Mesodermal cell (in vitro differentiated cells): Measurements from ENCODE around the gene NCAPG2.

Experiments
- H3K27ac ChIP-seq: 2 replicates; pipeline ENCODE4 v1.7.0; 2013; ENCODE audit warnings: mild to moderate bottlenecking, low read depth, low read length, moderate library complexity; ENCODE audit not compliant: severe bottlenecking
- H3K36me3 ChIP-seq: 2 replicates; pipeline ENCODE4 v1.7.1; 2013; ENCODE audit warnings: mild to moderate bottlenecking, low read length, moderate library complexity; ENCODE audit not compliant: control insufficient read depth, insufficient read depth
- H3K4me1 ChIP-seq: one replicate; pipeline ENCODE4 v1.7.1; 2013; ENCODE audit warnings: mild to moderate bottlenecking, low read length; ENCODE audit not compliant: insufficient read depth, control insufficient read depth, poor library complexity, severe bottlenecking
- H3K4me3 ChIP-seq: 2 replicates; pipeline ENCODE4 v1.7.0; 2013; ENCODE audit warnings: low read length, control low read depth, mild to moderate bottlenecking; ENCODE audit not compliant: insufficient read depth, poor library complexity, severe bottlenecking; ENCODE audit errors: extremely low read depth
- H3K9me3 ChIP-seq: 2 replicates; pipeline ENCODE4 v1.7.1; 2013; ENCODE audit warnings: mild to moderate bottlenecking, low read length, moderate library complexity; ENCODE audit not compliant: control insufficient read depth
- WGBS, 2 experiments: methylation state at CpG; one replicate each; pipeline ENCODE4 v1.1.5; 2013; ENCODE audit warnings: missing lambda C conversion rate in 2 of 2; ENCODE audit not compliant: insufficient coverage in 2 of 2; 5-methylcytosine and 5-hydroxymethylcytosine counted together

The NCAPG2 gene

DNA sequence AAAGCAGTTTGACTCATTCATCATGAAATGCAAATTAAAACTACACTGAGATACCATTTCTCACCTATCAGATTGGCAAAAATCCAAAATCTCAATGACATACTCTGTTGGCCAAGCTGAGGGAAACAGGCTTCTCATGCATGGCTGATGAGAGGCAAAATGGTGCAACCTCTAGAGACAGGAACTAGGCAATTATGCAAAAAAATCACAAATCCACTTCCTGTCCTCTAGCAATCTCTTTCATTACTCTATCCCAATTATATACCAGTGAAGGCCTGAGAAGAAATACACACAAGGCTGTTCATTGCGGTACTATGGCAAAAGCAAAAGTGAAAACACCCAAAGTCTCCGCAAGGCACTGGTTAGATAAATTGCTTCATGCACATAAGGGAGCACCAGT lies 91.1 kb downstream of the NCAPG2 start:
- Histone ChIP-seq H3K4me3 (no peak overlapping the region), H3K36me3 (peaks cover 10% of the 10 kb centered on the region), H3K4me1 (no peaks in the 10 kb centered on the region), H3K9me3 (no peaks in the 10 kb centered on the region), H3K27ac (no peak overlapping the region)
- WGBS, 2 experiments, result 100% methylated on average over 2 of the region's 2 CpGs

DNA sequence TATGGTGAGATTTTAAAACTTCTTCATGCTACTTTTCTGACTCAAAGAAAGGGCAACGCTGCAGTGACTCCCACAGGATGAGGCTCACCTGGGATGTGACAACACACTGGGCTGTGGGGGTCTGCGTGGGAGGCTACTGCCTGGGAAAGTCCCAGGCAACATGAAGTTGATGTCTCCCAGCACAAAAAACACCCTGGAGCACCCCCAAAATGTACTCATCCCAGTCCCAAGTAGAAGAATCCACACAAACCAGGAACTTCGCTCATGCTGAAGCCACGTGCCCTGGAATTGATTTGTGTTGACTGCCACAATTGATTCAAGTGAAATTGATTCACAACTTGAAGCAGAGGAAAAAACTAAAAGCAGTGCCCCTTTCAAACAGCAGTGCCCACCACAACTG lies 92.1 kb downstream of the NCAPG2 start:
- no peaks in the 10 kb centered on the region for H3K4me1 ChIP-seq
- 89 to 100% methylated on average over 3 to 4 of the region's 4 CpGs for WGBS, 2 experiments
- H3K27ac ChIP-seq, result no peak overlapping the region
- H3K9me3 ChIP-seq, result no peaks in the 10 kb centered on the region
- H3K4me3 ChIP-seq, result no peak overlapping the region
- peaks cover 12% of the 10 kb centered on the region for H3K36me3 ChIP-seq

DNA sequence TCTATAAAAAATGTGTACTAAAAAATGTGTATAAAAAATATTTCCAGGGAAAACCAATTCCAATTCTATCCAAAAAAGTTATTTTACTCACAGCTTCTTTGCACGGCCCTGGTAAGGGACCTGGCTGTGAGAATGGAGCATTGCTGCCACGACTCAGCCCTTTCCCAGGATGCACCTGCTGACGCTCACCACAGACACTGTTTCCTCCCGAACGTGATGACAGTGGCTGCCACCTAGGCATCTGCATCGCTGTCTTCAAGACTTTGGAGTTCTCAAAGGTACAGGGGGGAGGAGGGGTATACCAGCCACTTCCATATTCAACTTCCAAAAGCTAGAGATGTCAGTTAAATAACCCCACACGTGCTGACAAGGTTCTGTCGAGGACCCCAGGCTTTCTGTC lies 93.1 kb downstream of the NCAPG2 start:
- no peaks in the 10 kb centered on the region for H3K4me1 ChIP-seq
- H3K4me3 ChIP-seq, result no peak overlapping the region
- whole genome bisulfite sequencing, 2 experiments, result 93 to 99% methylated on average over 6 to 8 of the region's 8 CpGs
- H3K36me3 ChIP-seq, result peaks cover 23% of the 10 kb centered on the region
- no peak overlapping the region for H3K27ac ChIP-seq
- no peaks in the 10 kb centered on the region for H3K9me3 ChIP-seq

DNA sequence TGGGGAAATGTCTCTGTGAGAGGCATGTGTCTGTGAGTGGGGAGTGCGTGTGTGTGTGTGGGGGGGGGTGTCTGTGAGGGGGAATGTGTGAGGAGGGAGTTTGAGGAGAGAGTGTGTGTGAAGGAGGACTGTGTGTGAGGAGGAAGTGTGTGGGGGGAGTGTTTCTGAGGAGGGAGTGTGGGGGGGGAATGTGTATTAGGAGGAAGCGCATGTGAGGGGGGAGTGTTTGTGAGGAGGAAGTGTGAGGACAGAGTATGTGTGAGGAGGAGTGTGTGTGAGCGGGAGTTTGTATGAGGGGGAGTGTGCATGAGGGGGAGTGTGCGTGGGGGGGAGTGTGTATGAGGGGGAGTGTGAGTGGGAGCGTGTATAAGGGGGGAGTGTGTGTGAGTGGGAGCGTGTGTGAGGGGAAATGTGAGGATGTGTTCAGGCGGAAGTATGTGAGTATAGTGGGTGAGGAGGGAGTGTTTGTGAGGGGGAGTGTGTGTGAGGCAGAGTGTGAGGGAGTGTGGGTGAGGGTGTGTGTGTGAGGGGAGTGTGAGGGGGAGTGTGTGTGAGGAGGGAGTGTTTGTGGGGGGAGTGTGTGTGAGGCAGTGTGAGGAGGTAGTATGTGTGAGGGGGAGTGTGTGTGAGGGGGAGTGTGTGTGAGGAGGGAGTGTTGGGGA lies 95.2 kb downstream of the NCAPG2 start:
- H3K4me1 ChIP-seq, result no peaks in the 10 kb centered on the region
- H3K27ac ChIP-seq, result no peak overlapping the region
- 86 to 93% methylated on average over 6 of the region's 7 CpGs for WGBS, 2 experiments
- no peak overlapping the region for H3K4me3 ChIP-seq
- no peaks in the 10 kb centered on the region for H3K9me3 ChIP-seq
- peaks cover 24% of the 10 kb centered on the region for H3K36me3 ChIP-seq

DNA sequence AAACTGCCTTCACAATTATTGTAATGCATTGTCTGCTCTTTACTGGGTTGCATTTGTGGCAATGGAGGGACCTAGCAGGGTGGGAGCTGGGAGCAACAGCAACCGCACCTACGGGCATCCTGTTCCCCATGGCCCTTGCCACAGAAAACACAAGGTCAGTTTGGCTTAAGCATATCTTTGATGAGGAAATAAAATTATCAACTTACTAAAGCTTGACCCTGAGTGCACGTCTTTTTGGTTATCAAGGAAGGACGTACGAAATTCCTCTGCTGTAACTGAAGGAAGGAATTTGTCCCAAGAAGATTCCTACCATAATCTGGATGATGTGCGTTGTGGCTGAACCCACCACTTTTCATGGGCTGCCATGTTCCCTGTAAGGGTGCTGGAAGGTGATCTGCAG lies 97.0 kb downstream of the NCAPG2 start:
- peaks cover 21% of the 10 kb centered on the region for H3K36me3 ChIP-seq
- no peak overlapping the region for H3K27ac ChIP-seq
- H3K4me3 ChIP-seq, result no peak overlapping the region
- 96% methylated on average over 3 to 4 of the region's 6 CpGs for WGBS, 2 experiments
- no peaks in the 10 kb centered on the region for H3K9me3 ChIP-seq
- peaks cover 3% of the 10 kb centered on the region for H3K4me1 ChIP-seq

DNA sequence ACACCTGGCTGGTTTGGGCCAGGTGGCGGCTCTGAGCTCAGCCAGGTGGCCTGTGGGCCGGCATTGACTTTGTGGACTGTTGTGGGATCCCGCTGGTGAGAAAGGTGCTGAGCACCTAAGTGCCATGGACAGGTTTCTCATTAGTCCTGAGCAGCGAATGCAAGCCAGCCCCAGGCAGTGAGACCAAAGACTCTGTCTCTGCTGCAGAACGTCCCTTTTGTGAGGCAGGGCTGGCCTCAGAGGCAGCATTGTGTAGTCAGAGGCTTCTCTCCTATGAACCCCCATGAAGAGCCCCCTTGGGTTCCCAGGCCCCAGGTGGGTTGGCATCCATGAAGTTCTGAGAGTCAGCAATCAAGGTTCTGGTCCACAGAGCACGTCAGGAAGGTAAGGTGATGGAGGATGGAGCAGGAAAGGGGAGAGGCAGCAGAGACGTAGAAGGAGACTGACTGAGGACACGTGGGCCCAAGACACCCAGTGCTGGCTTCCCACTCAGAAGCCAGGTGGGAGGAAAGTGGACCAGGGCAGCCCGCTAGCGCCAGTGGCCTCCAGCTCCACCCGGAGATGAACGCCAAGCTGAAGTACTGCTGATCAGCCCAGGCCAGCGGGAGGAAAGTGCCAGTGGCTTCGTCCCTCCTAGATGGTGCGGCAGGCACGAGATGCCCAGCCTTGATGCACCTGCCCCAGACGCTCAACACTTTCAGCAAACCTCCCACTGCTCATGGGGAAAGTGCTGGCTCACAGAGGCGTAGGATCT lies 97.8 kb downstream of the NCAPG2 start:
- WGBS, 2 experiments, result 93 to 95% methylated on average over 17 to 18 of the region's 18 CpGs
- H3K4me1 ChIP-seq, result peaks cover 3% of the 10 kb centered on the region
- no peaks in the 10 kb centered on the region for H3K9me3 ChIP-seq
- no peak overlapping the region for H3K4me3 ChIP-seq
- peaks cover 19% of the 10 kb centered on the region for H3K36me3 ChIP-seq
- H3K27ac ChIP-seq, result no peak overlapping the region

DNA sequence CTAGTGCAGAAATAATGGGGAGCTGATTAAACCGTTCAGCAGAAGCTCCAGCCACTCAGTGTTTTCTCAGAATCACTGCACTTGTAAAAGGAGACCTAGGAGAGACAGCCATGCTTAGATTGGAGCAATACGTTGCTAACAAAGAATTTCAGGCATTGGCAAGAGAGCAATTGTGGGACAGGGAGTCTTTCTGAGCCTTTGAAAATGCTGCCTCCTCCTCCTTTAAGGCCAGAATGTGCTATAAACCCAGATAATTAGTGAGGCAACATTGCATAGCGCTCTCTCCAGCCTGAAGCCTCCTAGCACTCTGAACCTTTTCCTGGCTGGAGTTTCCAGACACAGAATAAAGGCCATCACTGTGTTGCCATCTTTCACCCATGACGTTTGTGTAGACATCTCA lies 98.5 kb downstream of the NCAPG2 start:
- Histone ChIP-seq H3K36me3 (peaks cover 15% of the 10 kb centered on the region), H3K4me3 (no peak overlapping the region), H3K9me3 (no peaks in the 10 kb centered on the region), H3K4me1 (peaks cover 3% of the 10 kb centered on the region), H3K27ac (no peak overlapping the region)
- 91% methylated on average over 4 of the region's 4 CpGs for WGBS, 2 experiments

DNA sequence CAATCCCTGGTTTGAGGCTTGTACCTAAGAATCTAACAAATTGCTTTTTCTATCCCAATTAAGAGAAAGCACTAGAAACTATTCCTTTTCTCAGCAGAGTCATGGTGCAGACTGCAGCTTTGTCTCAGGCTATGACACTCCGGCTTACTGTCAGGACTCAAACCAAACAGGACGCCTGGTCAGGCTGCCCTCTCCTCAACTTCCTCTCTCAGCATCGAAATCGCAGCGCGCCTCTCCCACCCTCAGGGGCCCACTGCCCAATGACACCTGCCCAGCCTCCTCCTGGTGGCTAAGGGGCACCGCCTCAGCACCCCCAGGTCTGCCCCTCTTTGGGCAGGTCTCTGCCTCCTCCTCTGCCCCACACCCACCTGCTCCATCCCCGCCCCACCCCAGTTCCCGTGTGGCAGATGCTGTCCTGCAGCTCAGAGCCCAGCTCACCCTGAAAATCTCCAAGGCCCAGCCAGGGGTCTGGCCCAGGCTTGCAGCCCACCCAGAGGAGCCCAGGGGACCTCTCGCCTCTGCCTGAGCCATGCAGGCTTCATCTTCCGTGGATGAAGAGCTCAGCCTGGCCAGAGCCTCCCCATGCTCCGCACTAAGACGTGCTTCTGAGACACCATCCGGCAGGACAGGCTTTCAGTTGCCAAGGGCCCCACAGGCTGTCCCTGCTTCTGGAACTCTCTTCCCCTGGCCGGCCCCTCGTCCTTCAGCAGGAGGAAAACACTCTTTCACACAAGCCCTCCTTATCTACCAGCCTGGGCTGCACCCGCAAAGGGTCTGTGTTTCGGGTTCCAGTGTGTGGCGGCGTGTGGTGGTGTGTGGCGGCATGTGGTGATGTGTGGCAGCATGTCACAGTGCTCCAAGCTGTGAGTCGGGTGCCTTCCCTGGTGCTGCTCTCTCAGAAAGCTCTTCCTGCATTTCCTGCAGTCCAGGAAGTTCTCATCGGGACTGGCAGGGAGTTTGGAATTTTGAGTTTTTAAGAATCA lies 100.5 kb downstream of the NCAPG2 start:
- Histone ChIP-seq H3K27ac (no peak overlapping the region), H3K36me3 (peaks cover 15% of the 10 kb centered on the region), H3K9me3 (no peaks in the 10 kb centered on the region), H3K4me1 (peaks cover 3% of the 10 kb centered on the region), H3K4me3 (no peak overlapping the region)
- 93 to 94% methylated on average over 11 to 20 of the region's 23 CpGs for WGBS, 2 experiments

DNA sequence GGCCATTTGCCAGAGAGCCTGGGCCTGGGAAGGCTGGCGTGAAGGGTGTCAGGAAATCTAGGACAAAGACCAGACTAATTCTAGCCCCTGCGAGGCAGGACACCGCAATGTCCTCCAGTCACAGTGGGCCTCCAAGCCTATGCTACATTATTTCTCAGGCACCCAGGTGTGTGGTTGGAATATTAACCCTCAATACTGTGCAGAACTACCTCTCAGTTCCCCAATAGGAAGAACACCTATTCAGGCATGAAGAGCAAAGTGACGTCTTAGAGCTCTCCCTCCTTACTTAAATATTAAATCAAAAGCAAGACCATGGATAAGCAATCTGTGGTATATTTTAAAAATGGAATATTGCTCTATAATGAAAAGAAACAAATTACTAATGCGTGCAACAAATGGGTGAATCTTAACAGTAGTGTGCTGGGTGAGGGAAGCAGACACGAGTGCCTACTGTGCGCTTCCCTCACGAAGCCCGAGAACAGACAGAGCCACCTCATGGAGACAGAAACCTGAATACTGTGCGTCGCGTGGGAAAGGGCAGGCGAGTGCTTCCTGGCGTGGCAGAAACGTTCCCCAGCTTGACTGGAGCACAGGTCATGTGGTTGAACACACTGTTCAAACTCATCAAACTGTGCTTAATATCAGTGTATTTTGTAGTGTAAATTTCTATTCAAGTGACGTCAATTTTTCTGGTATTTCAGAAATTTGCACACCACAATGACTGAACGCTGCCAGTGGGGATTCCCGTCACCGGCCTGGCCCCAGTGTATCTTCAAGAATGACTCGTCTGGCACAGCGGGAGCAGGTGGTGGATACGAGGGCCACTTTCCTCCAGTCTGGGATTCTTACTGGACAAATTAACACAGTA lies 101.5 kb downstream of the NCAPG2 start:
- peaks cover 3% of the 10 kb centered on the region for H3K4me1 ChIP-seq
- peaks cover 15% of the 10 kb centered on the region for H3K36me3 ChIP-seq
- no peak overlapping the region for H3K27ac ChIP-seq
- WGBS, 2 experiments, result 97% methylated on average over 16 to 17 of the region's 22 CpGs
- H3K4me3 ChIP-seq, result no peak overlapping the region
- no peaks in the 10 kb centered on the region for H3K9me3 ChIP-seq

DNA sequence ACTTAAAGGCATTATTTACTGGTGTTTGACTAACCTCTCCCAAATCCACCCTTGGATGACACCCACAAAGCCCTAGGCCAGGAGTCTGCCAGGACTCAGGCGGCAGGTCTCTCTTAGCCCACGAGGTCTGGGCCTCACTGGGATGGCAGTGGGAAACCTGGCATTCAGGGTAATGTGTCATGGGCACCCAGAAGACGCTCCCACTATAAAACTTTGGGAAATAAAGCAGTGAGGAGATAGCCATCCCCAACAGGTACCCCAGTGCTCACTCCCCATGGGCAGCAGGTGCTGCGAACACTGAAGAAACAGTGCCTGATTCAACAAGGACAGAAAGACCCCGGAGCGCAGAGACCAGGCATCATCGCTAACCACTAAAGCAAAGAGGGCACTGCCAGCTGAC lies 102.6 kb downstream of the NCAPG2 start:
- WGBS, 2 experiments, result 97% methylated on average over 6 to 7 of the region's 7 CpGs
- no peaks in the 10 kb centered on the region for H3K9me3 ChIP-seq
- H3K27ac ChIP-seq, result no peak overlapping the region
- H3K36me3 ChIP-seq, result peaks cover 6% of the 10 kb centered on the region
- H3K4me1 ChIP-seq, result peaks cover 3% of the 10 kb centered on the region
- H3K4me3 ChIP-seq, result no peak overlapping the region
